Measurements from ENCODE around the gene TYMS. TPM values are rescaled to one million over a fixed set of nuclear protein-coding genes. Genes with fewer than 3 reads are reported as not detected.
A peak's percentile ranks its signal among the peaks of the same experiment; 100 is the strongest.

Gene TYMS
- total RNA-seq, 1 experiment from 2014 or later = 140 TPM

GRCh38 chr18:686339-687111 is 29.1 kb downstream of the TYMS start:
- Histone ChIP-seq H3K14ac (ENCODE audit: insufficient read depth, low read length) (no peak overlapping the region), H2BK12ac (ENCODE audit: insufficient read length, low read depth, low read length) (no peak overlapping the region), H2BK120ac (ENCODE audit: low read depth, low read length, poor library complexity, severe bottlenecking) (no peak overlapping the region), H2BK5ac (ENCODE audit: insufficient read length, low read length) (no peak overlapping the region), H3K79me2 (ENCODE audit: insufficient read depth, low read length) (no peaks in the 10 kb centered on the region), H2AK5ac (ENCODE audit: insufficient read length, low read length) (no peak overlapping the region), H3K4ac (ENCODE audit: low read depth, low read length) (no peak overlapping the region), H3T11ph (ENCODE audit: low read length) (no peak overlapping the region), H3K23ac (ENCODE audit: insufficient read length, low read depth, low read length) (no peak overlapping the region), H3K56ac (ENCODE audit: insufficient read length, low read depth, low read length) (no peak overlapping the region), H3K23me2 (ENCODE audit: insufficient read length, low read depth, low read length, poor library complexity, severe bottlenecking) (no peaks in the 10 kb centered on the region), H3K4me1 (ENCODE audit: insufficient read depth, low read length) (peaks cover 6% of the 10 kb centered on the region; the same call in 1 of the 2 replicates), H4K5ac (ENCODE audit: insufficient read length, low read depth, low read length) (no peak overlapping the region), H4K20me1 (ENCODE audit: control insufficient read depth, insufficient read depth, insufficient read length) (no peaks in the 10 kb centered on the region), H4K8ac (replicated peaks; ENCODE audit: insufficient read length, low read depth, low read length) (no peak overlapping the region), H3K4me2 (ENCODE audit: insufficient read depth, insufficient read length, low read length) (no peak overlapping the region), H3K27me3 (ENCODE audit: insufficient read depth, low read length) (no peaks in the 10 kb centered on the region), H2AFZ (ENCODE audit: low read length) (no peak overlapping the region), H3K9ac (ENCODE audit: extremely low read depth, insufficient read length, low read length) (no peak overlapping the region), H4K91ac (ENCODE audit: insufficient read length, low read depth, low read length) (no peak overlapping the region), H3K9me3 (ENCODE audit: control insufficient read depth, low read depth, low read length) (no peaks in the 10 kb centered on the region), H3K79me1 (ENCODE audit: insufficient read depth, low read depth, low read length, poor library complexity, severe bottlenecking) (no peaks in the 10 kb centered on the region), H2BK20ac (ENCODE audit: low read depth, low read length, poor library complexity, severe bottlenecking) (no peak overlapping the region), H3K27ac (ENCODE audit: insufficient read length, low read depth, low read length) (no peak overlapping the region), H3K18ac (ENCODE audit: insufficient read length, low read depth, low read length) (no peak overlapping the region), H2BK15ac (ENCODE audit: low read depth, low read length) (no peak overlapping the region)
- DNase-seq = peak; percentile 57
- peaks cover 8 to 37% (median 32%) of the 10 kb centered on the region in 3 experiments for H3K36me3 Mint-ChIP-seq (ENCODE audit: insufficient read depth in 1 of 3, low read depth in 3 of 3)
- H3K27ac Mint-ChIP-seq = peak overlapping the region; percentile 36 to 92 (median 50); a peak in 5 of 7 replicates
- peaks cover 31 to 33% of the 10 kb centered on the region in 2 experiments for H3K4me1 Mint-ChIP-seq
- WGBS (ENCODE audit: extremely low coverage, insufficient read length, low lambda C conversion rate) = no CpG with 5 or more reads among the region's 11 CpGs
- peak overlapping the region; percentile 10 to 65; a peak in 4 of 5 replicates for H3K4me3 Mint-ChIP-seq
- H3K9me3 Mint-ChIP-seq = no peaks in the 10 kb centered on the region
- peak; percentile 44; the same call in 2 of the 3 replicates for TF ChIP-seq CTCF (conservative IDR thresholded peaks at IDR 0.05)
- H3K27me3 Mint-ChIP-seq (ENCODE audit: low read depth) = peaks cover 16% of the 10 kb centered on the region
